DND-41 (cell line): ENCODE data around the gene PDIA5.

Experiments
- EZH2 ChIP-seq: IDR thresholded peaks from 3 replicates; pipeline ENCODE4 v1.6.1; 2012; ENCODE audit warnings: borderline replicate concordance, low read depth, mild to moderate bottlenecking, moderate library complexity, low read length, inconsistent platforms; ENCODE audit not compliant: severe bottlenecking
- TF ChIP-seq, protein P1 (sequence below): IDR thresholded peaks from 2 replicates; pipeline ENCODE4 v1.5.1; 2012; ENCODE audit warnings: borderline replicate concordance, low read length, moderate library complexity, mild to moderate bottlenecking; ENCODE audit not compliant: poor library complexity, severe bottlenecking; ENCODE audit errors: extremely low read depth

DNA sequence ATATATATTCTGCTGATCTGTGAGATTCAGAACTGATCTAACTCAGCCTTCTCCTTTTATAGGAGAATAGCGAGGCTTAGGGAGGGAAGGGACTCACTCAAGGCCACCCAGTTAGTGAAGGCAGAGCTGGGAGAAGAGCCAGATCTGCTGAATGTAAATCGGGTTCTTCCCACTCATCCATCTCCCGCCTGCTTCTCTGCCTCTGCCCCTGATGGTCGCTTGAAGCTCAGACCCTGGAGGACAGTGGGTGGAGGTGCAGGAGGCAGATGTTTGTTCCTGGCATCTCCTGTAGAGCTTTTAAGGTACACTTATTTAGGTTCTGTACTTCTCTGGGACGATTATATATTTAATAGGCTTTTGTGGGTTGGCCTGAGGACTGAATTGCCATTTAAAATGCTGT, 4.3 kb downstream of the PDIA5 start:
- TF ChIP-seq, protein P1, sequence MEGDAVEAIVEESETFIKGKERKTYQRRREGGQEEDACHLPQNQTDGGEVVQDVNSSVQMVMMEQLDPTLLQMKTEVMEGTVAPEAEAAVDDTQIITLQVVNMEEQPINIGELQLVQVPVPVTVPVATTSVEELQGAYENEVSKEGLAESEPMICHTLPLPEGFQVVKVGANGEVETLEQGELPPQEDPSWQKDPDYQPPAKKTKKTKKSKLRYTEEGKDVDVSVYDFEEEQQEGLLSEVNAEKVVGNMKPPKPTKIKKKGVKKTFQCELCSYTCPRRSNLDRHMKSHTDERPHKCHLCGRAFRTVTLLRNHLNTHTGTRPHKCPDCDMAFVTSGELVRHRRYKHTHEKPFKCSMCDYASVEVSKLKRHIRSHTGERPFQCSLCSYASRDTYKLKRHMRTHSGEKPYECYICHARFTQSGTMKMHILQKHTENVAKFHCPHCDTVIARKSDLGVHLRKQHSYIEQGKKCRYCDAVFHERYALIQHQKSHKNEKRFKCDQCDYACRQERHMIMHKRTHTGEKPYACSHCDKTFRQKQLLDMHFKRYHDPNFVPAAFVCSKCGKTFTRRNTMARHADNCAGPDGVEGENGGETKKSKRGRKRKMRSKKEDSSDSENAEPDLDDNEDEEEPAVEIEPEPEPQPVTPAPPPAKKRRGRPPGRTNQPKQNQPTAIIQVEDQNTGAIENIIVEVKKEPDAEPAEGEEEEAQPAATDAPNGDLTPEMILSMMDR, result peak; percentile 15
- TF ChIP-seq EZH2, result no peak
